ENCODE data around the gene CEP112.

- TF ChIP-seq CTCF (IDR thresholded peaks at IDR 0.05; ENCODE audit: low read length) (no peak), EZH2 (optimal IDR thresholded peaks at IDR 0.05; ENCODE audit: low read depth, low read length) (no peak)
Observed at GRCh38 chr17:66183529-66183928, 8.4 kb downstream of the CEP112 start.

All from MM.1S (cell line).